ENCODE data around the gene CTDSPL. TPM values are rescaled to one million over a fixed set of nuclear protein-coding genes. Genes with fewer than 3 reads are reported as not detected.
A peak's percentile ranks its signal among the peaks of the same experiment; 100 is the strongest.

CTDSPL gene
- total RNA-seq, 1 experiment from 2014 or later, result 124 TPM

GRCh38 chr3:37826933-37827332 is 34.7 kb upstream of the CTDSPL start:
- Histone ChIP-seq H3K27ac (no peak overlapping the region), H3K79me2 (ENCODE audit: low read depth) (no peaks in the 10 kb centered on the region), H3K4me2 (no peak overlapping the region), H3F3A (ENCODE audit: insufficient read depth, low read depth) (no peaks in the 10 kb centered on the region), H3K27me3 (ENCODE audit: insufficient read depth, low read depth) (no peaks in the 10 kb centered on the region), H2AFZ (no peak overlapping the region), H3K36me3 (ENCODE audit: low read depth) (no peaks in the 10 kb centered on the region), H3K4me1 (replicated peaks; ENCODE audit: insufficient read depth) (no peaks in the 10 kb centered on the region; the same call in 1 of the 2 replicates), H3K9me3 (ENCODE audit: insufficient read depth, low read depth) (no peaks in the 10 kb centered on the region), H3K4me3 (no peak overlapping the region), H4K20me1 (ENCODE audit: insufficient read depth) (no peaks in the 10 kb centered on the region), H3K9me2 (ENCODE audit: insufficient read depth) (no peaks in the 10 kb centered on the region; the same call in 1 of the 2 replicates)
- intact Hi-C loops (cut with micrococcal nuclease; ENCODE audit: unreplicated experiment), result no loop called here
- ChIA-PET CTCF (no interaction called here), POLR2A (ENCODE audit: unreplicated experiment) (no interaction called here)
- TF ChIP-seq CTCF (conservative IDR thresholded peaks at IDR 0.05) (no peak), EZH2 (IDR thresholded peaks at IDR 0.05; ENCODE audit: low read depth) (no peak)
- BruUV-seq (replicated peaks), result no TSS peak
- DNase-seq, result no peak

DNA sequence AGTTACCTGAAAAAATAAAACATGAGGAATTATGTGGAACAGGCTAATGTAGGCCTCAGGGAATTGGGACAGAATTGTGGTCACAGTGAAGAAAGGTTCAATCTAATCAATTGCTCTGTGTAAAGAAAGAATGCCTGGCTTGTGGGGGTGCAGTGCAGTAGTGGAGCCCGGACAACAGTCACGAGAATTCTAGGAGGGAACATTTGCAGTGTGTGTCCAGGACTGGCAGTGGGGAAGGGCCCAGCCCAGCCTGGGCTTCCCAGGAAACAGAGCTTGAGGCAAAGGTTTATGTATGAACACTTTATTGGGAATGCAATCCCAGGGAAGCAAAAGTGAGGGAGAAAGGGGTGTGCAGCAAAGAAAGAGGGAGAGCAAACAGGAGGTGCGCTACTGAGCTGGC is 29.2 kb upstream of the CTDSPL start:
- H3K79me2 ChIP-seq (ENCODE audit: low read depth), result no peaks in the 10 kb centered on the region
- no peak for DNase-seq
- no peaks in the 10 kb centered on the region for H3K9me3 ChIP-seq (ENCODE audit: insufficient read depth, low read depth)
- H4K20me1 ChIP-seq (ENCODE audit: insufficient read depth), result no peaks in the 10 kb centered on the region
- H3K4me3 ChIP-seq, result no peak overlapping the region
- no peak overlapping the region for H3K4me2 ChIP-seq
- POLR2A ChIA-PET (ENCODE audit: unreplicated experiment), result no interaction called here
- H3K36me3 ChIP-seq (ENCODE audit: low read depth), result no peaks in the 10 kb centered on the region
- H3K9me2 ChIP-seq (ENCODE audit: insufficient read depth), result no peaks in the 10 kb centered on the region
- CTCF ChIA-PET, result no interaction called here
- H3K27ac ChIP-seq, result no peak overlapping the region
- no peaks in the 10 kb centered on the region for H3K27me3 ChIP-seq (ENCODE audit: insufficient read depth, low read depth)
- TF ChIP-seq EZH2 (IDR thresholded peaks at IDR 0.05; ENCODE audit: low read depth) (no peak), CTCF (conservative IDR thresholded peaks at IDR 0.05) (no peak)
- BruUV-seq (replicated peaks), result no TSS peak
- H2AFZ ChIP-seq, result no peak overlapping the region
- H3F3A ChIP-seq (ENCODE audit: insufficient read depth, low read depth), result no peaks in the 10 kb centered on the region
- H3K4me1 ChIP-seq (replicated peaks; ENCODE audit: insufficient read depth), result no peaks in the 10 kb centered on the region
- intact Hi-C loops (cut with micrococcal nuclease; ENCODE audit: unreplicated experiment), result no loop called here

- no peak overlapping the region for H3K4me3 ChIP-seq
- no peaks in the 10 kb centered on the region for H3K27me3 ChIP-seq (ENCODE audit: insufficient read depth, low read depth)
- no TSS peak for BruUV-seq (replicated peaks)
- no peak overlapping the region for H3K27ac ChIP-seq
- H3K4me2 ChIP-seq, result no peak overlapping the region
- H3K79me2 ChIP-seq (ENCODE audit: low read depth), result no peaks in the 10 kb centered on the region
- DNase-seq, result no peak
- no peak overlapping the region for H2AFZ ChIP-seq
- H3K4me1 ChIP-seq (replicated peaks; ENCODE audit: insufficient read depth), result no peaks in the 10 kb centered on the region
- no peak for TF ChIP-seq EZH2 (IDR thresholded peaks at IDR 0.05; ENCODE audit: low read depth)
- peak; percentile 34 for TF ChIP-seq CTCF (conservative IDR thresholded peaks at IDR 0.05)
- H3F3A ChIP-seq (ENCODE audit: insufficient read depth, low read depth), result no peaks in the 10 kb centered on the region
- intact Hi-C loops (cut with micrococcal nuclease; ENCODE audit: unreplicated experiment), result no loop called here
- H3K9me3 ChIP-seq (ENCODE audit: insufficient read depth, low read depth), result no peaks in the 10 kb centered on the region
- H3K36me3 ChIP-seq (ENCODE audit: low read depth), result no peaks in the 10 kb centered on the region
- H4K20me1 ChIP-seq (ENCODE audit: insufficient read depth), result no peaks in the 10 kb centered on the region
- ChIA-PET CTCF (no interaction called here), POLR2A (ENCODE audit: unreplicated experiment) (no interaction called here)
- no peaks in the 10 kb centered on the region for H3K9me2 ChIP-seq (ENCODE audit: insufficient read depth)
Measured at GRCh38 chr3:37833302-37834186, 28.1 kb upstream of the CTDSPL start.

Measured in PC-9 (cell line).